GM12878 (cell line): Measurements from ENCODE around the gene MIER3. TPM values are rescaled to one million over a fixed set of nuclear protein-coding genes. Genes with fewer than 3 reads are reported as not detected.
A peak's percentile ranks its signal among the peaks of the same experiment; 100 is the strongest.

Source experiments
- ATAC-seq: fragments of 200-7000 bp; cut with Tn5 transposase; 3 replicates; pipeline ENCODE4 v1.9.1; 2020; ENCODE audit warnings: mild to moderate bottlenecking, moderate library complexity
- BruUV-seq: library from RNA; stranded (reverse); fragments of 400-500 nt; replicated peaks from 2 replicates; lab custom pipeline; 2021; lab: Mats Ljungman, UMichigan
- CTCF ChIA-PET: fragments of 300-600 bp; sonication (Branson Sonifier 250); formaldehyde crosslinking; extraction: SDS; loops from one replicate; lab custom pipeline; 2021; ENCODE audit warnings: inconsistent platforms; lab: Yijun Ruan, JAX
- POLR2A ChIA-PET: fragments of 350-600 bp; formaldehyde crosslinking; extraction: SDS; loops from one replicate; lab custom pipeline; 2021; ENCODE audit warnings: inconsistent platforms; lab: Charles Lee
- RAD21 ChIA-PET: fragments of 300-600 bp; sonication (Branson Sonifier 250); formaldehyde crosslinking; loops from one replicate; lab custom pipeline; 2023; ENCODE audit warnings: antibody characterized with exemption; ENCODE audit not compliant: unreplicated experiment; lab: Charles Lee
- SMC1A ChIA-PET: fragments of 300-600 bp; sonication (Branson Sonifier 250); formaldehyde crosslinking; loops from one replicate; lab custom pipeline; 2023; ENCODE audit not compliant: unreplicated experiment, uncharacterized antibody; lab: Charles Lee
- DNase-seq: peaks from one replicate; pipeline ENCODE4 v3.0.0-alpha.2; 2011; ENCODE audit warnings: low read depth, low spot score
- FAIRE-seq: peaks from 3 replicates; lab custom pipeline; 2011; peaks lifted over from hg19 to GRCh38; lab: Jason Lieb, UNC
- H2AFZ ChIP-seq: 2 replicates; pipeline ENCODE4 v1.6.0; 2011; ENCODE audit warnings: low read depth, low read length, control low read depth; ENCODE audit not compliant: control insufficient read depth
- H3K27ac ChIP-seq: 2 replicates; pipeline ENCODE4 v1.5.1; 2011; ENCODE audit warnings: control low read depth; ENCODE audit not compliant: control insufficient read depth, insufficient read depth
- H3K27me3 ChIP-seq, 2 experiments: replicated peaks in 1 of 2; 2 replicates each; pipeline versions ENCODE4 v1.6.0 to v1.6.1; 2011; ENCODE audit warnings: low read length in 1 of 2; ENCODE audit not compliant: control insufficient read depth in 2 of 2, insufficient read depth in 2 of 2
- H3K36me3 ChIP-seq, 2 experiments: 2 replicates each; pipeline ENCODE4 v1.5.1; 2011; ENCODE audit warnings: low read length in 1 of 2; ENCODE audit not compliant: control insufficient read depth in 2 of 2, insufficient read depth in 2 of 2
- H3K4me1 ChIP-seq: 2 replicates; pipeline ENCODE4 v1.6.1; 2011; ENCODE audit warnings: mild to moderate bottlenecking, low read length, moderate library complexity, mixed read lengths; ENCODE audit not compliant: control insufficient read depth, insufficient read depth
- H3K4me2 ChIP-seq: 2 replicates; pipeline ENCODE4 v1.6.0; 2011; ENCODE audit warnings: control low read depth; ENCODE audit not compliant: control insufficient read depth, insufficient read depth
- H3K4me3 ChIP-seq: fragments of 200-600 bp; sonication (generic); 2 replicates; pipeline ENCODE4 v1.5.1; 2016
- H3K79me2 ChIP-seq: 2 replicates; pipeline ENCODE4 v1.6.0; 2011; ENCODE audit warnings: low read length; ENCODE audit not compliant: control insufficient read depth, insufficient read depth
- H3K9ac ChIP-seq: 2 replicates; pipeline ENCODE4 v1.8.0; 2011; ENCODE audit warnings: low read length, control low read depth, mixed read lengths; ENCODE audit not compliant: control insufficient read depth, insufficient read depth
- H3K9me3 ChIP-seq: replicated peaks from 3 replicates; pipeline ENCODE4 v1.5.1; 2011; ENCODE audit warnings: mild to moderate bottlenecking, low read length; ENCODE audit not compliant: control insufficient read depth, insufficient read depth
- H4K20me1 ChIP-seq: 2 replicates; pipeline ENCODE4 v1.6.0; 2011; ENCODE audit not compliant: control insufficient read depth, insufficient read depth
- ASH2L ChIP-seq: fragments of 300-600, 200-600 bp; sonication (generic); IDR thresholded peaks from 2 replicates; pipeline ENCODE4 v1.6.1; 2017; ENCODE audit warnings: low read depth, mild to moderate bottlenecking, borderline replicate concordance
- BHLHE40 ChIP-seq, 2 experiments: fragments of 450-650 bp in 1 of 2; IDR thresholded peaks; 2 replicates each; pipeline ENCODE4 v1.6.1; 2011 to 2017; ENCODE audit warnings: low read depth in 2 of 2, borderline replicate concordance in 1 of 2, improper control_type of control experiment in 1 of 2, low read length in 1 of 2, mild to moderate bottlenecking in 1 of 2
- BRCA1 ChIP-seq: IDR thresholded peaks from 2 replicates; pipeline ENCODE4 v1.6.1; 2011; ENCODE audit warnings: low read depth, low read length, improper control_type of control experiment
- CREB1 ChIP-seq: IDR thresholded peaks from 2 replicates; pipeline ENCODE4 v1.6.1; 2012; ENCODE audit warnings: low read depth, mild to moderate bottlenecking, inconsistent platforms
- EED ChIP-seq: sonication (generic); IDR thresholded peaks from 2 replicates; pipeline ENCODE4 v1.6.1; 2016; ENCODE audit warnings: antibody characterized with exemption, low read depth
- EGR1 ChIP-seq, 2 experiments: IDR thresholded peaks; 1 replicate in 1 of 2; 2 replicates in 1 of 2; pipeline ENCODE4 v1.6.1; 2011 to 2012; ENCODE audit warnings: low read depth in 2 of 2, low read length in 2 of 2, borderline replicate concordance in 1 of 2, mild to moderate bottlenecking in 1 of 2, moderate library complexity in 1 of 2
- MTA3 ChIP-seq: IDR thresholded peaks from 2 replicates; pipeline ENCODE4 v1.6.1; 2012; ENCODE audit warnings: low read length, inconsistent platforms, borderline replicate concordance
- MYB ChIP-seq: fragments of 150-350 bp; IDR thresholded peaks from 2 replicates; pipeline ENCODE4 v1.6.1; 2014; ENCODE audit warnings: mild to moderate bottlenecking, low read depth, low read length, borderline replicate concordance
- NBN ChIP-seq: fragments of 450-650 bp; IDR thresholded peaks from 2 replicates; pipeline ENCODE4 v1.6.1; 2016
- NFIC ChIP-seq: IDR thresholded peaks from 2 replicates; pipeline ENCODE4 v1.6.1; 2012; ENCODE audit warnings: low read depth, mild to moderate bottlenecking, inconsistent platforms, low read length, moderate library complexity
- PKNOX1 ChIP-seq: fragments of 450-650 bp; IDR thresholded peaks from 2 replicates; pipeline ENCODE4 v1.6.1; 2016; ENCODE audit warnings: mild to moderate bottlenecking
- POLR2AphosphoS2 ChIP-seq: IDR thresholded peaks from 2 replicates; pipeline ENCODE4 v1.6.1; 2011; ENCODE audit warnings: low read depth, mild to moderate bottlenecking, low read length, improper control_type of control experiment, moderate library complexity
- RAD21 ChIP-seq: IDR thresholded peaks from 2 replicates; pipeline ENCODE4 v1.6.1; 2011; ENCODE audit warnings: mild to moderate bottlenecking, low read depth, low read length, moderate library complexity; ENCODE audit not compliant: insufficient read depth
- SIN3A ChIP-seq: IDR thresholded peaks from 2 replicates; pipeline ENCODE4 v1.6.1; 2012; ENCODE audit warnings: low read depth, low read length, improper control_type of control experiment
- SUZ12 ChIP-seq: fragments of 200-600 bp; sonication (generic); IDR thresholded peaks from one replicate; pipeline ENCODE4 v1.6.1; 2018; ENCODE audit warnings: antibody characterized with exemption, mild to moderate bottlenecking; ENCODE audit not compliant: unreplicated experiment
- ZNF207 ChIP-seq: fragments of 450-650 bp; IDR thresholded peaks from 2 replicates; pipeline ENCODE4 v1.6.1; 2014; ENCODE audit warnings: antibody characterized with exemption, mild to moderate bottlenecking, borderline replicate concordance
- ZNF384 ChIP-seq: IDR thresholded peaks from 2 replicates; pipeline ENCODE4 v1.6.1; 2012; ENCODE audit warnings: low read depth, mild to moderate bottlenecking, low read length, improper control_type of control experiment, borderline replicate concordance
- WGBS: methylation state at CpG from one replicate; pipeline ENCODE4 v1.1.6; 2016; ENCODE audit warnings: low lambda C conversion rate; ENCODE audit not compliant: insufficient replicate concordance, insufficient coverage; ENCODE audit errors: missing lambda C conversion rate; 5-methylcytosine and 5-hydroxymethylcytosine counted together
- in situ Hi-C: fragments of 300-500 bp; cut with MboI; formaldehyde crosslinking; loops from 9 replicates; pipeline ENCODE4 v1.14.3; 2018; ENCODE audit warnings: mixed read lengths
- intact Hi-C: fragments of 100-400 bp; cut with micrococcal nuclease; formaldehyde crosslinking; loops from one replicate; pipeline ENCODE4 v1.14.2; 2022; ENCODE audit not compliant: unreplicated experiment
- polyA plus RNA-seq, 11 experiments: library from polyadenylated mRNA; depleted of rRNA in 4 of 11; unstranded in 6 of 11; stranded (reverse) in 5 of 11; fragments of >200 nt; fragmentation: Nextera tagmentation in 4 of 11; fragmentation: Illumina TruSeq in 1 of 11; extraction: Ambion mirVana in 4 of 11; extraction: Trizol in 1 of 11; gene quantifications; 1 replicate in 1 of 11; 2 replicates in 10 of 11; pipeline versions ENCODE4 v1.2.1 to v1.2.3, GENCODE V29; 2011 to 2016; ENCODE audit warnings: inconsistent platforms in 2 of 11, missing spikeins in 2 of 11, low read depth in 1 of 11
- total RNA-seq, 4 experiments: library from RNA; depleted of rRNA in 3 of 4; stranded (reverse); fragments of >200 nt in 3 of 4; fragmentation: Illumina TruSeq in 1 of 4; extraction: Trizol in 1 of 4; gene quantifications; 2 replicates each; pipeline versions ENCODE4 v1.2.1 to v1.2.3, GENCODE V29; 2013 to 2021
- TF ChIP-seq, protein P1 (sequence below): fragments of 450-650 bp; IDR thresholded peaks from 2 replicates; pipeline ENCODE4 v1.6.1; 2017; ENCODE audit warnings: mild to moderate bottlenecking, moderate library complexity

MIER3 gene
- total and polyA plus RNA-seq, 10 of the 15 experiments (the other 5 are each of a cell fraction or from before 2014, with no cell fraction given) = 2.9 to 14.6 (median 7.2) TPM

- TF ChIP-seq, protein P1, sequence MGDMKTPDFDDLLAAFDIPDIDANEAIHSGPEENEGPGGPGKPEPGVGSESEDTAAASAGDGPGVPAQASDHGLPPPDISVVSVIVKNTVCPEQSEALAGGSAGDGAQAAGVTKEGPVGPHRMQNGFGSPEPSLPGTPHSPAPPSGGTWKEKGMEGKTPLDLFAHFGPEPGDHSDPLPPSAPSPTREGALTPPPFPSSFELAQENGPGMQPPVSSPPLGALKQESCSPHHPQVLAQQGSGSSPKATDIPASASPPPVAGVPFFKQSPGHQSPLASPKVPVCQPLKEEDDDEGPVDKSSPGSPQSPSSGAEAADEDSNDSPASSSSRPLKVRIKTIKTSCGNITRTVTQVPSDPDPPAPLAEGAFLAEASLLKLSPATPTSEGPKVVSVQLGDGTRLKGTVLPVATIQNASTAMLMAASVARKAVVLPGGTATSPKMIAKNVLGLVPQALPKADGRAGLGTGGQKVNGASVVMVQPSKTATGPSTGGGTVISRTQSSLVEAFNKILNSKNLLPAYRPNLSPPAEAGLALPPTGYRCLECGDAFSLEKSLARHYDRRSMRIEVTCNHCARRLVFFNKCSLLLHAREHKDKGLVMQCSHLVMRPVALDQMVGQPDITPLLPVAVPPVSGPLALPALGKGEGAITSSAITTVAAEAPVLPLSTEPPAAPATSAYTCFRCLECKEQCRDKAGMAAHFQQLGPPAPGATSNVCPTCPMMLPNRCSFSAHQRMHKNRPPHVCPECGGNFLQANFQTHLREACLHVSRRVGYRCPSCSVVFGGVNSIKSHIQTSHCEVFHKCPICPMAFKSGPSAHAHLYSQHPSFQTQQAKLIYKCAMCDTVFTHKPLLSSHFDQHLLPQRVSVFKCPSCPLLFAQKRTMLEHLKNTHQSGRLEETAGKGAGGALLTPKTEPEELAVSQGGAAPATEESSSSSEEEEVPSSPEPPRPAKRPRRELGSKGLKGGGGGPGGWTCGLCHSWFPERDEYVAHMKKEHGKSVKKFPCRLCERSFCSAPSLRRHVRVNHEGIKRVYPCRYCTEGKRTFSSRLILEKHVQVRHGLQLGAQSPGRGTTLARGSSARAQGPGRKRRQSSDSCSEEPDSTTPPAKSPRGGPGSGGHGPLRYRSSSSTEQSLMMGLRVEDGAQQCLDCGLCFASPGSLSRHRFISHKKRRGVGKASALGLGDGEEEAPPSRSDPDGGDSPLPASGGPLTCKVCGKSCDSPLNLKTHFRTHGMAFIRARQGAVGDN = no peak
- no peak for TF ChIP-seq NFIC
- TF ChIP-seq POLR2AphosphoS2 = no peak
- TF ChIP-seq NBN = no peak
- no peak for TF ChIP-seq SUZ12
- no peak for TF ChIP-seq MYB
- no peak for TF ChIP-seq BHLHE40 (IDR thresholded peaks at IDR 0.05; ENCODE audit: borderline replicate concordance in 1 of 2, low read depth in 2 of 2, low read length in 1 of 2)
These were observed 4.9 kb downstream of the MIER3 start (continued) for GRCh38 chr5:56947052-56947451.

DNA sequence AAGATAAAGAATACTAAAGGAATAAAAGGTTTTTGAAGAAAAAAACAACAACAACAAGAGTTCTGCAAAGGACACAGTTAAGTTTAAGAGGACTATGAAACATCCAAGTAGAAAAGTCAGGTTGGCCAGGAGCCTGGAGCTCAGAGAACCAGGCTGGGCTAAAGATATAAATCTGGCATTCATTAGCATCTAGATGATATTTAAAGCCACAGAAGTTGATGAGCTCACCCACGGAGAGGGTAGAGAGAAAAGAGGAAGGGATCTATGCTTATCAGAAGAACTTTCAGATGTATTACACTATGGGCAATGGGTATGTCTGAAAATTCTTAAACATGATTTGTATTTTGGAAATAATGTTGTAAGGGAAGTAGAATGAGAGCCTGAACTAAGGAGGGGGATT lies 9.9 kb downstream of the MIER3 start:
- intact Hi-C loops = no loop called here
- in situ Hi-C loops = no loop called here
- Histone ChIP-seq H3K9me3 (no peaks in the 10 kb centered on the region), H3K36me3 (peaks cover 2 to 29% of the 10 kb centered on the region in 2 experiments; a peak in 3 of 4 replicates), H2AFZ (no peak overlapping the region), H3K79me2 (no peaks in the 10 kb centered on the region), H4K20me1 (no peaks in the 10 kb centered on the region), H3K4me3 (no peak overlapping the region), H3K27ac (no peak overlapping the region), H3K27me3 (no peaks in the 10 kb centered on the region), H3K9ac (no peak overlapping the region), H3K4me1 (no peaks in the 10 kb centered on the region), H3K4me2 (no peak overlapping the region)
- DNase-seq (no peak), FAIRE-seq (no peak), ATAC-seq (peak; percentile 29; the same call in 2 of the 3 replicates)
- CTCF ChIA-PET = no interaction called here
- no TSS peak for BruUV-seq
- POLR2A ChIA-PET = no interaction called here
- WGBS = 35% methylated on average over 1 of the region's 1 CpG
- RAD21 ChIA-PET = no interaction called here
- SMC1A ChIA-PET = no interaction called here
- TF ChIP-seq BRCA1 = no peak
- no peak for TF ChIP-seq EED
- TF ChIP-seq ZNF384 = no peak
- TF ChIP-seq RAD21 = no peak
- TF ChIP-seq EGR1 (IDR thresholded peaks at IDR 0.05; ENCODE audit: borderline replicate concordance in 1 of 2, low read depth in 2 of 2, low read length in 2 of 2) = no peak
- no peak for TF ChIP-seq ASH2L
- TF ChIP-seq SIN3A = no peak
- no peak for TF ChIP-seq MTA3
- TF ChIP-seq ZNF207 = no peak
- TF ChIP-seq PKNOX1 = no peak
- no peak for TF ChIP-seq CREB1
